Measurements from ENCODE around the gene CERK.

DNA sequence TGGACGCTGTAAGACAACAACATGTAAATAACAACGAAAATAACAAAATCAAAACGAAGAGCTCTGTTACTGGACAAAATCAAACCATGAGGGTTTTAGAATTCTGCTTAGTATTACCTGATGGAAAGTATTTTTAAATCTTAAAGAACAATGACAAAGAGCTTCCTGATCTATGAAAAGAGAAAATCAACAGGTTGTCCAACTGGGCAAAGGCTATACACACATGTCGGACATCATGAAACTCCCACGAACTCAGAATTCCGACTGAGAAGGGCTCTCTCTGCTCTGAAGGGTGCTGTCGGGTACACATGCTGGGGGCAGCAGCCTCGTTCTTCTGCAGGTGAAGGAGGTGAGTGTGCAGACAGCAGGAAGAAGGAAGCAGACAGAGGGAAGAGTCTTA lies 25.8 kb downstream of the CERK start:
- TF ChIP-seq, protein P1, sequence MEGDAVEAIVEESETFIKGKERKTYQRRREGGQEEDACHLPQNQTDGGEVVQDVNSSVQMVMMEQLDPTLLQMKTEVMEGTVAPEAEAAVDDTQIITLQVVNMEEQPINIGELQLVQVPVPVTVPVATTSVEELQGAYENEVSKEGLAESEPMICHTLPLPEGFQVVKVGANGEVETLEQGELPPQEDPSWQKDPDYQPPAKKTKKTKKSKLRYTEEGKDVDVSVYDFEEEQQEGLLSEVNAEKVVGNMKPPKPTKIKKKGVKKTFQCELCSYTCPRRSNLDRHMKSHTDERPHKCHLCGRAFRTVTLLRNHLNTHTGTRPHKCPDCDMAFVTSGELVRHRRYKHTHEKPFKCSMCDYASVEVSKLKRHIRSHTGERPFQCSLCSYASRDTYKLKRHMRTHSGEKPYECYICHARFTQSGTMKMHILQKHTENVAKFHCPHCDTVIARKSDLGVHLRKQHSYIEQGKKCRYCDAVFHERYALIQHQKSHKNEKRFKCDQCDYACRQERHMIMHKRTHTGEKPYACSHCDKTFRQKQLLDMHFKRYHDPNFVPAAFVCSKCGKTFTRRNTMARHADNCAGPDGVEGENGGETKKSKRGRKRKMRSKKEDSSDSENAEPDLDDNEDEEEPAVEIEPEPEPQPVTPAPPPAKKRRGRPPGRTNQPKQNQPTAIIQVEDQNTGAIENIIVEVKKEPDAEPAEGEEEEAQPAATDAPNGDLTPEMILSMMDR (tag by site-specific recombination; IDR thresholded peaks at IDR 0.05): no peak
- TF ChIP-seq ZNF121 (tag by site-specific recombination; IDR thresholded peaks at IDR 0.05) (no peak), ZNF223 (tag by site-specific recombination; IDR thresholded peaks at IDR 0.05) (no peak), ZBTB17 (tag by site-specific recombination; IDR thresholded peaks at IDR 0.05) (no peak), ZBTB21 (tag by site-specific recombination; IDR thresholded peaks at IDR 0.05) (no peak), ZFP41 (tag by site-specific recombination; IDR thresholded peaks at IDR 0.05; ENCODE audit: borderline replicate concordance) (no peak), ZXDB (tag by site-specific recombination; IDR thresholded peaks at IDR 0.05) (no peak)
- TF ChIP-seq, protein P2, sequence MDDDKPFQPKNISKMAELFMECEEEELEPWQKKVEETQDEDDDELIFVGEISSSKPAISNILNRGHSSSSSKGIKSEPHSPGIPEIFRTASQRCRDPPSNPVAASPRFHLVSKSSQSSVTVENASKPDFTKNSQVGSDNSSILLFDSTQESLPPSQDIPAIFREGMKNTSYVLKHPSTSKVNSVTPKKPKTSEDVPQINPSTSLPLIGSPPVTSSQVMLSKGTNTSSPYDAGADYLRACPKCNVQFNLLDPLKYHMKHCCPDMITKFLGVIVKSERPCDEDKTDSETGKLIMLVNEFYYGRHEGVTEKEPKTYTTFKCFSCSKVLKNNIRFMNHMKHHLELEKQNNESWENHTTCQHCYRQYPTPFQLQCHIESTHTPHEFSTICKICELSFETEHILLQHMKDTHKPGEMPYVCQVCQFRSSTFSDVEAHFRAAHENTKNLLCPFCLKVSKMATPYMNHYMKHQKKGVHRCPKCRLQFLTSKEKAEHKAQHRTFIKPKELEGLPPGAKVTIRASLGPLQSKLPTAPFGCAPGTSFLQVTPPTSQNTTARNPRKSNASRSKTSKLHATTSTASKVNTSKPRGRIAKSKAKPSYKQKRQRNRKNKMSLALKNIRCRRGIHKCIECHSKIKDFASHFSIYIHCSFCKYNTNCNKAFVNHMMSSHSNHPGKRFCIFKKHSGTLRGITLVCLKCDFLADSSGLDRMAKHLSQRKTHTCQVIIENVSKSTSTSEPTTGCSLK (tag by site-specific recombination; IDR thresholded peaks at IDR 0.05): no peak
- TF ChIP-seq, protein P3, sequence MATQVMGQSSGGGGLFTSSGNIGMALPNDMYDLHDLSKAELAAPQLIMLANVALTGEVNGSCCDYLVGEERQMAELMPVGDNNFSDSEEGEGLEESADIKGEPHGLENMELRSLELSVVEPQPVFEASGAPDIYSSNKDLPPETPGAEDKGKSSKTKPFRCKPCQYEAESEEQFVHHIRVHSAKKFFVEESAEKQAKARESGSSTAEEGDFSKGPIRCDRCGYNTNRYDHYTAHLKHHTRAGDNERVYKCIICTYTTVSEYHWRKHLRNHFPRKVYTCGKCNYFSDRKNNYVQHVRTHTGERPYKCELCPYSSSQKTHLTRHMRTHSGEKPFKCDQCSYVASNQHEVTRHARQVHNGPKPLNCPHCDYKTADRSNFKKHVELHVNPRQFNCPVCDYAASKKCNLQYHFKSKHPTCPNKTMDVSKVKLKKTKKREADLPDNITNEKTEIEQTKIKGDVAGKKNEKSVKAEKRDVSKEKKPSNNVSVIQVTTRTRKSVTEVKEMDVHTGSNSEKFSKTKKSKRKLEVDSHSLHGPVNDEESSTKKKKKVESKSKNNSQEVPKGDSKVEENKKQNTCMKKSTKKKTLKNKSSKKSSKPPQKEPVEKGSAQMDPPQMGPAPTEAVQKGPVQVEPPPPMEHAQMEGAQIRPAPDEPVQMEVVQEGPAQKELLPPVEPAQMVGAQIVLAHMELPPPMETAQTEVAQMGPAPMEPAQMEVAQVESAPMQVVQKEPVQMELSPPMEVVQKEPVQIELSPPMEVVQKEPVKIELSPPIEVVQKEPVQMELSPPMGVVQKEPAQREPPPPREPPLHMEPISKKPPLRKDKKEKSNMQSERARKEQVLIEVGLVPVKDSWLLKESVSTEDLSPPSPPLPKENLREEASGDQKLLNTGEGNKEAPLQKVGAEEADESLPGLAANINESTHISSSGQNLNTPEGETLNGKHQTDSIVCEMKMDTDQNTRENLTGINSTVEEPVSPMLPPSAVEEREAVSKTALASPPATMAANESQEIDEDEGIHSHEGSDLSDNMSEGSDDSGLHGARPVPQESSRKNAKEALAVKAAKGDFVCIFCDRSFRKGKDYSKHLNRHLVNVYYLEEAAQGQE (tag by site-specific recombination; IDR thresholded peaks at IDR 0.05): no peak

All from HEK293 (cell line).